Spleen (tissue), 7 donors: ENCODE data around the gene EHBP1L1.

Experiments
- CTCF ChIP-seq, 11 experiments: fragments of 200-600 bp in 7 of 11; fragments of 450-650 bp in 4 of 11; sonication (generic) in 4 of 11; IDR thresholded peaks in 8 of 11; conservative IDR thresholded peaks in 3 of 11; 1 replicate in 7 of 11; 2 replicates in 4 of 11; pipeline versions ENCODE4 v1.4.0 to v1.8.0; 2016 to 2021; ENCODE audit warnings: antibody characterized with exemption in 11 of 11, inconsistent platforms in 4 of 11, mild to moderate bottlenecking in 1 of 11
- POLR2AphosphoS5 ChIP-seq, 3 donors: sonication (generic); formaldehyde crosslinking; IDR thresholded peaks; one replicate each; pipeline ENCODE4 v1.5.1; 2017; ENCODE audit warnings: antibody characterized with exemption in 3 of 3
- donor health status: DM: no; HTN: no; CAD: no; lungs with moderate emphysema.
- donor health status: DM: no; HTN: no; CAD: no.
- donor health status: DM: no; HTN: no; CAD: no.

GRCh38 chr11:65545853-65546216 lies 30.0 kb upstream of the EHBP1L1 start:
- TF ChIP-seq CTCF (IDR thresholded peaks at IDR 0.05 in 8 of 11, conservative IDR thresholded peaks at IDR 0.05 in 3 of 11) = no peak
- no peak for TF ChIP-seq POLR2AphosphoS5 (IDR thresholded peaks at IDR 0.05)
